ENCODE data around the gene C20orf202. TPM values are rescaled to one million over a fixed set of nuclear protein-coding genes. Genes with fewer than 3 reads are reported as not detected.

The C20orf202 gene
- total RNA-seq, 1 experiment from 2014 or later: not detected

GRCh38 chr20:1224205-1224890, 21.1 kb downstream of the C20orf202 start:
- no peaks in the 10 kb centered on the region for H3K27me3 ChIP-seq (ENCODE audit: insufficient read depth, low read length)
- H3K36me3 ChIP-seq (ENCODE audit: control insufficient read depth in 1 of 2, insufficient read depth in 2 of 2, low read length in 2 of 2): no peaks in the 10 kb centered on the region
- H3K27ac ChIP-seq (ENCODE audit: low read depth, low read length): no peak overlapping the region
- no peak for ATAC-seq
- H3K9me2 ChIP-seq (ENCODE audit: insufficient read depth): no peaks in the 10 kb centered on the region
- H3K9me3 ChIP-seq (ENCODE audit: control insufficient read depth in 1 of 2, insufficient read depth in 1 of 2, low read depth in 1 of 2, low read length in 2 of 2): no peaks in the 10 kb centered on the region
- H3K4me2 ChIP-seq (ENCODE audit: low read length): 0 out of 2 replicates have a peak overlapping the region, but pooled peaks have one; percentile 16
- TF ChIP-seq POLR2A (IDR thresholded peaks at IDR 0.05; ENCODE audit: borderline replicate concordance, extremely low read depth, insufficient read depth, insufficient read length) (no peak), ZBTB33 (IDR thresholded peaks at IDR 0.05; ENCODE audit: extremely low read depth, insufficient replicate concordance, low read length) (no peak), EZH2 (IDR thresholded peaks at IDR 0.05) (no peak), SIN3A (IDR thresholded peaks at IDR 0.05; ENCODE audit: low read depth) (no peak), CBX3 (IDR thresholded peaks at IDR 0.05; ENCODE audit: low read depth) (no peak), YY1 (IDR thresholded peaks at IDR 0.05; ENCODE audit: extremely low read depth, insufficient replicate concordance, low read depth, low read length) (no peak), ZFX (IDR thresholded peaks at IDR 0.05) (no peak), FOSL1 (IDR thresholded peaks at IDR 0.05; ENCODE audit: low read depth) (no peak), ELF1 (IDR thresholded peaks at IDR 0.05; ENCODE audit: borderline replicate concordance, low read depth) (no peak), MAX (IDR thresholded peaks at IDR 0.05) (no peak), CTCF (IDR thresholded peaks at IDR 0.05 in 2 of 3, conservative IDR thresholded peaks at IDR 0.05 in 1 of 3; ENCODE audit: borderline replicate concordance in 1 of 3, insufficient read depth in 1 of 3, low read depth in 2 of 3, low read length in 2 of 3) (no peak), CEBPB (IDR thresholded peaks at IDR 0.05; ENCODE audit: low read depth) (no peak), SP1 (IDR thresholded peaks at IDR 0.05; ENCODE audit: low read depth) (no peak), REST (IDR thresholded peaks at IDR 0.05; ENCODE audit: low read depth) (no peak), RAD21 (IDR thresholded peaks at IDR 0.05; ENCODE audit: low read depth) (no peak), SRF (IDR thresholded peaks at IDR 0.05; ENCODE audit: low read depth) (no peak)
- ChIA-PET CTCF (interaction anchor here (1.0 kb wide), 1 partner anchor 12 kb away, joined by 3 read pairs; no protein-coding TSS in a partner anchor), POLR2A (no interaction called here), RAD21 (ENCODE audit: low non-redundant PET in 1 of 2, low total read pairs in 2 of 2, uncharacterized antibody in 2 of 2, unreplicated experiment in 2 of 2) (no interaction called here)
- H3K79me2 ChIP-seq (ENCODE audit: insufficient read depth, low read length): no peaks in the 10 kb centered on the region
- no peaks in the 10 kb centered on the region for H4K20me1 ChIP-seq (ENCODE audit: insufficient read depth)
- DNase-seq (ENCODE audit: low read depth, low spot score): no peak
- H3K4me1 ChIP-seq (ENCODE audit: control insufficient read depth in 1 of 2, insufficient read depth in 2 of 2, low read length in 2 of 2): peaks cover 6 to 18% of the 10 kb centered on the region in 2 experiments
- no peak overlapping the region for H3K9ac ChIP-seq (ENCODE audit: low read length)
- BruUV-seq (replicated peaks): no TSS peak
- intact Hi-C loops (cut with micrococcal nuclease): no loop called here
- H2AFZ ChIP-seq (ENCODE audit: low read depth, low read length, poor library complexity, severe bottlenecking): no peak overlapping the region
- no peak overlapping the region for H3K4me3 ChIP-seq (replicated peaks in 1 of 2; ENCODE audit: low read depth in 1 of 2, low read length in 2 of 2)

Measured in HCT116 (cell line).